HUDEP-2 (cell line): Measurements from ENCODE around the gene HDAC10.
"Not testable (repeated sequence)": the region's sequence is repeated elsewhere in the genome, so short reads cannot be mapped to it uniquely, and the experiment has no call there.

Experiments
- DNase-seq, 76 experiments: peaks; one replicate each; lab custom pipeline; 2025; ENCODE audit not compliant: unreplicated experiment in 76 of 76; lab: John Stamatoyannopoulos, UW

HDAC10 gene

DNA sequence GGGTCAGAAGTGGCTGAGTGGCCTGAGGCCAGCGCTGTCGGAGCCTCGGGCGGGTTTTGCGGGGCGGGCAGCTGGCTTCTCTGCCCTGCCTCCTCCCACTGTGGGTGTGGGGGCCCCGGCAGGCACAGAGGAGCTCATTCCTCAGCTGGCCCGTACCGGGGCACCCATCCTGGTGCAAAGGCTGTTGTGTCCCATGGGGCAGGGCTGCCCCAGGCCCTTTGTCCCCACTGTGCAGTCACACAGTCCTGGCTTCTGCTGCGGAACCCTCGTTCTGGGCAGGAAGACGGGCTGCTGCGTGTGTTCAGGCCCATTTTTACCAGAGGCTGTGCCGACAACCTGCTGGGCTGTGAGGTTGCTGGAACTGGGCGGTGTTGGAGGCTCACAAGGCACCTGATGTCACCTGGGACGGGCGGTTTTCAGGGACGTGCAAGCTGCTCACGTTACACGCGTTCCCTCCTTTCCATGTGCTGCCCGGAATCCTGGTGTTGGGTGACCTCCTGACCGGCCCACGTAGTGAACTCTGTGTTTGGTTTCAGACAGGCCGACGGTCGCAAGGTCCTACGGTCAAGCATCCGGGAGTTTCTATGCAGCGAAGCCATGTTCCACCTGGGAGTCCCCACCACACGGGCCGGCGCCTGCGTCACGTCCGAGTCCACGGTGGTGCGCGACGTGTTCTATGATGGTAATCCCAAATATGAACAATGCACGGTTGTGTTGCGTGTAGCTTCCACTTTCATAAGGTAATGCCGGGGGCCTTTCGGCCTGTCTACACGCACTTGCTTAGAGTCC is 45.1 kb downstream of the HDAC10 start:
- no peak for DNase-seq

DNA sequence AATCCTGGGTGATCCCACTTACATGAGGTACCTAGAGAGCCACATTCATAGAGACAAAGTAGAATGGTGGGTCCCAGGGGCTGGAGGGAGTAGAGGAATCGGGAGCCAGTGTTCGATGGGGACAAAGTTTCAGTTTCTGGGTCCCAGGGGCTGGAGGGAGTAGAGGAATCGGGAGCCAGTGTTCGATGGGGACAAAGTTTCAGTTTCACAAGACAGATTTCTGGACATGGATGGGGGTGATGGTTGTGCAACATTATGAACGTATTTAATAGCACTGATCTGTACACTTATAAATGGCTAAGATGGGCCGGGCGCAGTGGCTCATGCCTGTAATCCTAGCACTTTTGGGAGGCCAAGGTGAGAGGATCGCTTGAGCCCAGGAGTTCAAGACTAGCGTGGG is 46.1 kb downstream of the HDAC10 start:
- DNase-seq: not testable (repeated sequence)

DNA sequence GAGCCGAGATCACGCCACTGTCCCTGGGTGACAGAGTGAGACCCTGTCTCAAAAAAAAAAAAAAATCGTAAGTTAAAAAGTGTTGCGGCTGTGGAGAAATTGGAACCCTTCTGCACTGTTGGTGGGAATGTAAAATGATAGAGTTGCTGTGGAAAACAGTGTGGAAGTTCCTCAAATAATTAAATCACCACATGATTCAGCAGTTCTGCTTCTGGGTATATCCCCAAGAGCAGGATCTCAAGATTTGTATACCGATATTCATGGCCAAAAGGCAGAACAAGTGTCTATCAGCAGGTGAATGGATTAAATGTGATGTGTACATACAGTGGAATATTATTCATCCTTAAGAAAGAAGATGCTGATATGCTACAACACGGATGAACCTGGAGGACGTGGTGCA is 46.5 kb downstream of the HDAC10 start:
- no peak for DNase-seq

DNA sequence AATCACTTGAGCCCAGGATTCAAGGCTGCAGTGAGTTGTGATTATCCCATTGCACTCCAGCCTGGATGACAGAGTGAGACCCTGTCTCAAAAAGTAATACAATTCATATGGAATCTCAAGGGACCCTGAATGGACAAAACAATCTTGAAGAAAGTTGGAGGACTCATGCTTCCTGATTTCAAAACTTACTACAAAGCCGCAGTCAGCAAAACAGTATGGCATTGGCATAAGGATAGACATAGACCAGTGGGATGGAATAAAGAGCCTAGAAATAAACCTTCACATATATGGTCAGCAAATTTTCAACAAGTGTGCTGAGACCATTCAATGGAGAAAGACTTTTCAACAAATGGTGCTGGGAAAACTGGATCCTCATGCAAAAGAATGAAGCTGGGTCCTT is 47.8 kb downstream of the HDAC10 start:
- no peak for DNase-seq

DNA sequence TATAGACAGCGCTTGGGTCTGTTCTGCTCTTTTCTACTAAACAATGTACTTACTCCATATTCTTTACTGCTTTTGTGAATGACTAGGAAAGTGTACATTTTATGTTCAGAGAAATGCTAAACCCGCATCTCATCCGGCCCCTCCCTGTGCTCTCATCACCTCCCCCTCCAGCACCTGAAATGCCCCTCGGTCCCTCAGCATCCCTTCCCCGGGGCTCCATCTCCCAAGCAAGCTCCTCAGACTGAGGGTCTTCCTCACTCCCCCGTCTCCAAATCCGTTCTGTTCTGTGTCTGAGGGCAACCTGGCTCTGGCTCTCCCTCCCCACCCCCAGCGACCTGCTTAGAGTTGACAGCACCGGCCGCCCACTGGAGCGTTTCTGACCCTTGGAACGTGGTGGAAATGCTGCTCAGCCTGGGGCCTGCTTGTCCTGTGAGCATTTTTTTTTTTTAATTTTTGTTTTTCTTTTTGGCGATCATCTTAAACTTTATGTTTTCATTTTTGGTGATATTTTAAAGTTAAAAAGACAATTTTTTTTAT is 48.9 kb downstream of the HDAC10 start:
- DNase-seq: no peak

DNA sequence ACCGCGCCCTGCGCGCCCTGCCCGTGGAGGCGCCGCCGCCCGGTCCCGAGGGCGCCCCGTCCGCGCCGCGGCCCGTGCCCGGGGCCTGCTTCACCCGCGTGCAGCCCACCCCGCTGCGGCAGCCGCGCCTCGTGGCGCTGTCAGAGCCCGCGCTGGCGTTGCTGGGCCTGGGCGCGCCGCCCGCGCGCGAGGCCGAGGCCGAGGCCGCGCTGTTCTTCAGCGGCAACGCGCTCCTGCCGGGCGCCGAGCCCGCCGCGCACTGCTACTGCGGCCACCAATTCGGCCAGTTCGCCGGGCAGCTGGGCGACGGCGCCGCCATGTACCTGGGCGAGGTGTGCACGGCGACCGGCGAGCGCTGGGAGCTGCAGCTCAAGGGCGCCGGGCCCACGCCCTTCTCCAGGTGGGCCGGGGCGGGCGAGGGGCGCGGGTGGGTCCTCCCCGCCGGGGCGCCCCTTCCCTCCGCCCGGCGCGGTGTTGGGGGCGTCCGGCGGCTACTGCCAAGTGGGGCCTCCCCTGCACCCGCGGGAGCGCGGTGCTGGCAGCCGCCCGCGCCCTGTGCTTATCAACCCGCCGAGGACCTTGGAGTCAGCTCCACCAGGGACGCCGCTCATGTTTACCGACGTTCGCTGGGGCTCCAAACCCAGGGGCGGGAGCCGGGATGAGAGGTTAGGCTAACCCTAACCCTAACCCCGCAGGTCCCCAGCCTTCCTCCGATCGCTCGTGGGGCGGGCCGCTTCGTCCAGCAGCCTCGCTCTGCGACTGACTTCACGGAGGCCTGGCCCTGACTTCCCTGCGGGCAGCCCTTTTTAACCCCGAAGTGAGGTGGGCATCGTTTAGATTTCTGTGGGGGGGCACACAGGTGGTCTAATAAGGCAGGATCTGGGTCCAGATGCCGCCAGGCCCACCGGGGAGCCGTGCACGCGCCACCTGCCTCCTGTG is 49.6 kb downstream of the HDAC10 start:
- DNase-seq: peak in 19 of 76 experiments; percentile 6 to 49 (median 22)

DNA sequence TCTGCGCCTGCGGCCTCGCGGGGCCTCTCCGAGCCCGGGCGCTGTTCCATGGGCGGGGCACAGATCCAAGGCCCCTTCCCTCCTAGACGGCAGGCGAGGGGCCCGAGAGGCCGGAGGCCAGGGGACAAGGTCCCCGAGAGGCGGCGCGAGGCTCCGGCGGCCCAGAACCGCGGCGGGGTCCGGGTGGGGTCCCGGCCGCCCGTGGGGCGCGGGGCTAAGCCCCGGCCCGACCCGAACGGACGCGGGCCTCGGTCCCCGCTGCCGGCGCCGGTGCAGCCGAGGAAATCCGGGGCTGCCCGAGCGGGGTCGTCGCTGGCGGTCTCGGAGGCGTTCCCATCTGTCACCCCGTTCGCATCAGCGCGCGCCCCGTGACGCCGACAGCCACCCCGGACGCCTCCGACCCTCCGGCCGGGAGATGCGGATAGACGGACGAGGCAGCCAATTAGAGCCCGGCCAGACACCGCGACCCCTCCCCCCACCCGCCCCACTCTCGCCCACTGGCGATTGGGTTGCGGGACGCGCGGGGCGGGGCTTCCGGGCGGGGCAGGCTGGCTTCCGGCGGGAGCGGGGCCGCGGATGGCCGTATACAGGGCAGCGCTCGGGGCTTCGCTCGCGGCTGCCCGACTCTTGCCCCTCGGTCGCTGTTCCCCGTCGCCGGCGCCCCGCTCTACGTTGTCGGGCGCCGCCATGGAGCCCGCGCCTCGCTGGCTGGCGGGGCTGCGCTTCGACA is 50.4 kb downstream of the HDAC10 start, which contains the start of gene SELENOO:
SELENOO (plus strand) TSS at position 551 of the 730 bp plus-strand sequence; CDS start at position 577, 26 bp downstream.
- peak in 71 of 76 experiments; percentile 20 to 92 (median 80) for DNase-seq

DNA sequence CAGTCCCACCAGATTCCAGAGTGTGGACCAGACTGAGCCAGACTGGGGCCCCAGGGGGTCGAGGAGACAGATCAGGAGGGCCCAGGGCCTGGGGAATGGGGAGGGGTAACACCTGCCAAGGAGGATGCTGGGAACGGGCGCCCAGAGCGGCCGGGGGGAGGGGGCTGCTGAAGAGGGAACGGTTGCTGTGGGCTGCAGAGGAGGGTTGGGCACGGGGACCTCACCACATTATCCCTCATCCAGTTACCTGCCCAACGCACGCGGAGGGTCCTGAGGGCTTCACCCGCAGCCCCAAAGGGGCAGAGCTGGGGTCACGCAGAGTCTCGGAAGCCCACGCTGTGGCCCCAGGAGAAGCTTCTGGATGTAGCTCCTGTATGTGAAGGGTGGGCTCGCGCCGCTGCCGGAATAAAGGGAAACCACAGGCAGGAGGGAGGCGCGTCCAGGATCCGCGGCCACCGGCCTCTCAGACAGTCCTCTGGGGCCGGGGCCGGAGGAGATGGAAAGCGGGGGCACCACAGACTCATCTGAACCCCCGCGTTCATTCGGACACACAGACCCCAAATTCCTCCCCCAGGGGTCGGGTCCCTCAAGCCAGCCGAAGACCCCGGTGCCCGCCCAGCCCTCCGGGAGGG is 51.1 kb downstream of the HDAC10 start:
- peak in 1 of 76 experiments; percentile 10 for DNase-seq

DNA sequence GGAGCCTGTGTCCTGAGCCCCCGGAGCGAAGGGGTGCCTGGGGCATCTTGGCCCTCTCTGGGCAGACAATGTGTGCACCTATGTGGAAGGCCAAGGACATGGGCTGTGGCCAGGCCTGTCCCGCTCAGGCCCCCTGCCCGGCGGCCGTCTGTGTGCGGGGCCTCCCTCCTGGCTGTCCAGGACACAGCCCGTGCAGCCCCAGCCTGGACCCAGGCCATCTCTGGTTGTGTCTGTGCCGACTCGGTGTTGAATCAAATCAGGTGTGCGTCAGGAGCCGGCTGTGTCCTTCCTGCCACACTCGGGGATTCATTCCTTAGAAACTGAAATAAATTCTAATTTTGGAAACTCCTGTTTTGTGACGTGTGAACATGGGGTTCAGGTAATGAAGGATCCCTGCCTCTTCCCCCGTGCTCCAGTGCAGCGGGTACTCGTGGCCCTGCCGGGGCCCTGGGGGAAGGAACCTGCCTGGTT is 51.8 kb downstream of the HDAC10 start:
- DNase-seq: no peak

DNA sequence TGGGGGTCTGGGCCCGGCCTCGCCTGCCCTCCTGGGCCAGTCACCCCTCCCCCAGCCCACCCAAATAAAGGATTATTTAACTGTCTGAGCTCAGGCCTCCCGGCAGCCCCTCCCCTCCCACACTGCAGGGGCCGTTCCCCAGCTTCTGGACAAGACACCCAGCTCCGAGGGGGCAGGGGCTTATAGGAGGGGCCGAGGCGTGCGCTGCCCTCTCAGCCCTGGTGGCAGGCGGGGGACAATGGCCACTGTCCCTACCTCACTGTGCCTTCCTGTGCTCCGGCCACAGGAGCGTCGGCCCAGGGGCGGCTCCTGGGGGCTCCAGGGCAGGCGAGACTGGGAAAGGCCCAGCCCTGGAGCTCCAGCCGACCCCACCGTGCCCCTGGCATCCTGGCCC is 52.4 kb downstream of the HDAC10 start:
- no peak for DNase-seq

DNA sequence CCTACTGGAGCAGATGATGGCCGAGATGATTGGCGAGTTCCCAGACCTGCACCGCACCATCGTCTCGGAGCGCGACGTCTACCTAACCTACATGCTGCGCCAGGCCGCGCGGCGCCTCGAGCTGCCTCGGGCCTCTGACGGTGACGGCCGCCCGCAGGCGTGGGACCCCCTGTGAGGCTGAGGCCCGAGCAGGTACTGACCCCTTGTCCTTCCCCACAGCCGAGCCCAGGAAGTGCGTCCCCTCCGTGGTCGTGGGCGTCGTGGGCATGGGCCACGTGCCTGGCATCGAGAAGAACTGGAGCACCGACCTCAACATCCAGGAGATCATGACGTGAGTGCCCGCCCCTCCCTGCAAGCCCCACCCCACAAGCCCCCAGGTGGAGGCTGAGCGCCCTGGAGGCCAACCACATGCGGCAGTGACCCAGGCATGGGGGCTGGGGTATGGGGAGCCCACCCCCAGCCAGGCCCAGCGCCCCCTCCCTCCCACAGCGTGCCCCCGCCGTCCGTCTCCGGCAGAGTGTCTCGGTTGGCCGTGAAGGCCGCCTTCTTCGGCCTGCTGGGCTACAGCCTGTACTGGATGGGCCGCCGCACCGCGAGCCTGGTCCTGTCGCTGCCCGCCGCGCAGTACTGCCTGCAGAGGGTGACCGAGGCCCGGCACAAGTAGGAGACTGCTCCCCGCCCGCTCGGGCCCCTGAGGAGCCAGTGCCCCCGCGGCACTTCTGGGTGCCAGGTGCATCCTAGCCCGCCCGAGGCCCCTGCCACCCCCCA is 53.0 kb downstream of the HDAC10 start:
- DNase-seq: no peak

DNA sequence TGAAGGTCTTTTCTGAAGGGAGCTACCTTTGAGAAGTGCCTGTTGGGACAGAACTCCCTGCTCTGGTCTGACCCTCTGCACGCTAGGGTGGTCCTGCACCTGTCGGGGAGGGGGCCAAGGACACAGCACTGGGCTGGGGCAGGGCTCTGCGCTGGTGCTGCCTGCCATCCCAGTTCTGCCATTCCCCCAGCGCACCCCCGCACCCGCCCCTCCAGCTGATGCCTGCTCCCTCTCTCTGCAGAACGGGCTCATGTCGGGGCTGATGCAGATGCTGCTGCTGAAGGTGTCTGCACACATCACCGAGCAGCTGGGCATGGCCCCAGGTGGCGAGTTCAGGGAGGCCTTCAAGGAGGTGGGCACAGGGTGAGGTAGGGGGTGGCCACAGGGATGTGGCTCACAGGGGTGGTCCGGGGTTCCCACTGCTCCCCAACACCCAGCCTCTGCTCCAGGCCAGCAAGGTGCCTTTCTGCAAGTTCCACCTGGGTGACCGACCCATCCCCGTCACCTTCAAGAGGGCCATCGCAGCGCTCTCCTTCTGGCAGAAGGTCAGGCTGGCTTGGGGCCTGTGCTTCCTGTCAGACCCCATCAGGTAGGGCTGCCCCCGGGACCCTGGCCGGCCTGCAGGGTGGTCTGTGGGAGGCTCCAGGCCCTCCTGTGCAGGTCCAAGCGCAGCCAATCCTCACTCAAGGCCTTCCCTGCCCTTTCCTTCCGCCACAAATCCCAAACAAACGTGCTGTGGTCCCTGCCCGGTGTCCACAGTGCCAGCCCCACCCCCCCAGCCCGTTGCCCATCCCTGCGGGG is 53.9 kb downstream of the HDAC10 start:
- no peak for DNase-seq

DNA sequence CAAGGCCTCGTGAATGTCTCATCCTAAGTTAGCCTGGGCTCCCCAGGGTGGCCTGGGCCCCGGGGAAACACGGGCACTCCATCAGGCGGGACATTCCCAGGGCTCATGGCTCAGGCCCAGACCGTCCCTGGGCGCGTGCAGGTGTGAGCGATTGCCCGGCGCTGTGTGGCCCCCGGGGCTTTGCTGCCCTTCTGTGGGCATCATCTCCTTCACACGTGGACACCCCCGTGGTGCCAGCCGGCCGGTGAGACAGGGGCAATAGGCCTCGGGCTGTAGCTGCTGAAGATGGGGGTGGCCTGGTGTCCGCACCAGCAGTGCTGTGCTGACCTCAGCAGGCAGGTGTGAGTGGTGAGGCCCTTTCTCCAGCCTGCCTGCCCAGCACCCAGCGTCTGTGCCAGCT is 54.8 kb downstream of the HDAC10 start:
- DNase-seq: no peak
